H1 (cell line): ENCODE results near the gene GALNT2. TPM values are rescaled to one million over a fixed set of nuclear protein-coding genes. Genes with fewer than 3 reads are reported as not detected.

Experiments
- CREB1 ChIP-seq: IDR thresholded peaks from 2 replicates; pipeline ENCODE4 v1.6.1; 2012; ENCODE audit warnings: inconsistent platforms
- HDAC2 ChIP-seq, 2 experiments: fragments of 300-600 bp in 1 of 2; sonication (generic) in 1 of 2; IDR thresholded peaks; 2 replicates each; pipeline ENCODE4 v1.6.1; 2011 to 2012; ENCODE audit warnings: low read depth in 2 of 2, low read length in 2 of 2, mild to moderate bottlenecking in 2 of 2, moderate library complexity in 2 of 2, borderline replicate concordance in 1 of 2, inconsistent platforms in 1 of 2
- JUND ChIP-seq: IDR thresholded peaks from 2 replicates; pipeline ENCODE4 v1.6.1; 2011; ENCODE audit warnings: mild to moderate bottlenecking, improper control_type of control experiment, low read length
- KDM1A ChIP-seq: fragments of 200-600, 300-600 bp; sonication (generic); IDR thresholded peaks from 2 replicates; pipeline ENCODE4 v1.7.1; 2016; ENCODE audit warnings: mild to moderate bottlenecking, low read length, borderline replicate concordance
- POU5F1 ChIP-seq: IDR thresholded peaks from 2 replicates; pipeline ENCODE4 v1.6.1; 2011; ENCODE audit warnings: low read depth, mild to moderate bottlenecking, low read length, moderate library complexity
- RAD21 ChIP-seq, 2 experiments: IDR thresholded peaks in 1 of 2; conservative IDR thresholded peaks in 1 of 2; 2 replicates each; pipeline ENCODE4 v1.6.1; 2011; ENCODE audit warnings: low read depth in 2 of 2, low read length in 2 of 2, improper control_type of control experiment in 1 of 2, inconsistent platforms in 1 of 2, mild to moderate bottlenecking in 1 of 2, moderate library complexity in 1 of 2
- SIN3A ChIP-seq, 2 experiments: IDR thresholded peaks in 1 of 2; conservative IDR thresholded peaks in 1 of 2; 2 replicates each; pipeline ENCODE4 v1.6.1; 2011 to 2012; ENCODE audit warnings: low read length in 2 of 2, improper control_type of control experiment in 1 of 2, low read depth in 1 of 2, mild to moderate bottlenecking in 1 of 2
- SP1 ChIP-seq: IDR thresholded peaks from 2 replicates; pipeline ENCODE4 v1.6.1; 2011; ENCODE audit warnings: low read depth, low read length
- SP4 ChIP-seq: IDR thresholded peaks from 2 replicates; pipeline ENCODE4 v1.6.1; 2012; ENCODE audit warnings: low read length, inconsistent platforms
- polyA plus RNA-seq, 7 experiments: library from polyadenylated mRNA; depleted of rRNA in 3 of 7; stranded (reverse) in 5 of 7; unstranded in 2 of 7; fragments of >200 nt in 5 of 7; fragments of 200-250 nt in 2 of 7; gene quantifications; 1 replicate in 5 of 7; 2 replicates in 1 of 7; 4 replicates in 1 of 7; pipeline versions ENCODE4 v1.2.1 to v1.2.3, GENCODE V29; 2011 to 2013; ENCODE audit warnings: missing spikeins in 2 of 7, mixed read lengths in 2 of 7
- total RNA-seq: library from RNA; stranded (reverse); fragmentation: NEBNext Ultra II Directional; extraction: Animal tissue kit (Norgen Biotek cat#: 25700); gene quantifications from 2 replicates; pipeline ENCODE4 v1.2.1, GENCODE V29; 2021
- TF ChIP-seq, protein P1 (sequence below), 3 experiments: IDR thresholded peaks; 1 replicate in 2 of 3; 2 replicates in 1 of 3; pipeline versions ENCODE4 v1.5.1 to v1.6.1; 2011; ENCODE audit warnings: low read length in 3 of 3, mild to moderate bottlenecking in 3 of 3, inconsistent platforms in 2 of 3, low read depth in 1 of 3, moderate library complexity in 1 of 3; ENCODE audit not compliant: insufficient read depth in 1 of 3; ENCODE audit errors: control extremely low read depth in 1 of 3
- TF ChIP-seq, protein P2 (sequence below): IDR thresholded peaks from 2 replicates; pipeline ENCODE4 v1.6.1; 2012; ENCODE audit warnings: low read length, inconsistent platforms

GALNT2 gene
- total and polyA plus RNA-seq, 2 of the 8 experiments (the other 6 are each of a cell fraction or from before 2014, with no cell fraction given), result 34.5 to 75.3 TPM

DNA sequence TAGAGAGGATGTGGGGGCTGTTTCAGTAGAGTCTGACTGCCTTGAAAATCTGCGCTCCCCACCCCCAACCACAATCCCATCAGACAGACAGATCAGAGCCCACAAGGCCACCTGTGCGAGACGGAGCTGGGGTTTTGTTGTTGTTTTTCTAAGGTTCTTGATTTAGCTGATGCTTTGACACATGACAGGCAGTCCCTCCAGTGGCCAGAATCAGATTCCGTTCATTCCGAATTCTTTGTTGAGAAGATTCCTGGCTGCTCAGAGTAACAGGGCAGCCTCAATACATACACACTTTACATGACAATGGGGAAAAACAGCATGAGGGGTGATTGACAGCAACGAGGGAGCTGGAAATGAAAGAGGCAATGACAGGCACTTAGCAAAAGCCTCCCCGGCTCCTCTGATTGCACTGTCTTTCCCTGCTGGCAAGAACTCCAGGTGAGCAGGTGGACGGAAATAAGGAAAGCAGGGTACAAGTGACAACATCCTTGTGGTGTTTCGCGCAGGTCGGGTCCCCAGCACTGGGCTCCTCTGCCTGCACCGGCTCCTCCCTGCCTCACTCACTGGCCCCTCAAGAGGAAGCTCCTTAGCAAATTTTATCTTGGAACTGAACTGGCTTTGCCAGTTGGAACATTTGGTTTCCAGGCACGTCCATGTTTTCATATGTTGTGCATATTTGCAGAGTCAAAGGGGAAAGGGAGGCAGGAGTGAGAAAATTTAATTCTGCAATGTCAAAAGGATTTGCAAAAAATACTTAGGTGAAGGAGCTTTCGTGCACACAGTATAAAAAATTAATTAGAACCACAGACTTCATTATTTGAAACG lies 210.4 kb downstream of the GALNT2 start (continued):
- TF ChIP-seq RAD21 (IDR thresholded peaks at IDR 0.05 in 1 of 2, conservative IDR thresholded peaks at IDR 0.05 in 1 of 2; ENCODE audit: low read depth in 2 of 2, low read length in 2 of 2) (peak; percentile 22 to 46), SP4 (peak; percentile 89; the same call in 1 of the 2 replicates), JUND (no peak; the same call in 1 of the 2 replicates), SIN3A (conservative IDR thresholded peaks at IDR 0.05 in 1 of 2, IDR thresholded peaks at IDR 0.05 in 1 of 2; ENCODE audit: low read depth in 1 of 2, low read length in 2 of 2) (peak; percentile 96 to 98), CREB1 (peak; percentile 16; the same call in 1 of the 2 replicates), HDAC2 (IDR thresholded peaks at IDR 0.05; ENCODE audit: borderline replicate concordance in 1 of 2, low read depth in 2 of 2, low read length in 2 of 2) (peak in 1 of 2 experiments; percentile 83; a peak in 2 of 4 replicates), SP1 (peak; percentile 56), POU5F1 (peak; percentile 89), KDM1A (no peak)
- TF ChIP-seq, protein P1, sequence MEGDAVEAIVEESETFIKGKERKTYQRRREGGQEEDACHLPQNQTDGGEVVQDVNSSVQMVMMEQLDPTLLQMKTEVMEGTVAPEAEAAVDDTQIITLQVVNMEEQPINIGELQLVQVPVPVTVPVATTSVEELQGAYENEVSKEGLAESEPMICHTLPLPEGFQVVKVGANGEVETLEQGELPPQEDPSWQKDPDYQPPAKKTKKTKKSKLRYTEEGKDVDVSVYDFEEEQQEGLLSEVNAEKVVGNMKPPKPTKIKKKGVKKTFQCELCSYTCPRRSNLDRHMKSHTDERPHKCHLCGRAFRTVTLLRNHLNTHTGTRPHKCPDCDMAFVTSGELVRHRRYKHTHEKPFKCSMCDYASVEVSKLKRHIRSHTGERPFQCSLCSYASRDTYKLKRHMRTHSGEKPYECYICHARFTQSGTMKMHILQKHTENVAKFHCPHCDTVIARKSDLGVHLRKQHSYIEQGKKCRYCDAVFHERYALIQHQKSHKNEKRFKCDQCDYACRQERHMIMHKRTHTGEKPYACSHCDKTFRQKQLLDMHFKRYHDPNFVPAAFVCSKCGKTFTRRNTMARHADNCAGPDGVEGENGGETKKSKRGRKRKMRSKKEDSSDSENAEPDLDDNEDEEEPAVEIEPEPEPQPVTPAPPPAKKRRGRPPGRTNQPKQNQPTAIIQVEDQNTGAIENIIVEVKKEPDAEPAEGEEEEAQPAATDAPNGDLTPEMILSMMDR (IDR thresholded peaks at IDR 0.05; ENCODE audit: control extremely low read depth in 1 of 3, insufficient read depth in 1 of 3, low read depth in 1 of 3, low read length in 3 of 3), result peak in 2 of 3 experiments; percentile 7 to 28; a peak in 2 of 4 replicates
- TF ChIP-seq, protein P2, sequence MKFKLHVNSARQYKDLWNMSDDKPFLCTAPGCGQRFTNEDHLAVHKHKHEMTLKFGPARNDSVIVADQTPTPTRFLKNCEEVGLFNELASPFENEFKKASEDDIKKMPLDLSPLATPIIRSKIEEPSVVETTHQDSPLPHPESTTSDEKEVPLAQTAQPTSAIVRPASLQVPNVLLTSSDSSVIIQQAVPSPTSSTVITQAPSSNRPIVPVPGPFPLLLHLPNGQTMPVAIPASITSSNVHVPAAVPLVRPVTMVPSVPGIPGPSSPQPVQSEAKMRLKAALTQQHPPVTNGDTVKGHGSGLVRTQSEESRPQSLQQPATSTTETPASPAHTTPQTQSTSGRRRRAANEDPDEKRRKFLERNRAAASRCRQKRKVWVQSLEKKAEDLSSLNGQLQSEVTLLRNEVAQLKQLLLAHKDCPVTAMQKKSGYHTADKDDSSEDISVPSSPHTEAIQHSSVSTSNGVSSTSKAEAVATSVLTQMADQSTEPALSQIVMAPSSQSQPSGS, result 0 out of 2 replicates have a peak, but pooled peaks have one; percentile 38
